Liver (tissue), 9 donors: ENCODE data around the gene NR3C1. TPM values are rescaled to one million over a fixed set of nuclear protein-coding genes. Genes with fewer than 3 reads are reported as not detected.

Source experiments
- DNase-seq: peaks from one replicate; pipeline ENCODE4 v3.0.0-alpha.2; 2017; ENCODE audit warnings: low spot score
- H3K27ac ChIP-seq, 2 donors: one replicate each; pipeline ENCODE4 v1.7.0; 2013; ENCODE audit warnings: inconsistent platforms in 2 of 2, low read length in 2 of 2, control low read depth in 1 of 2, low read depth in 1 of 2, mild to moderate bottlenecking in 1 of 2
- H3K27me3 ChIP-seq, 4 donors: one replicate each; pipeline versions ENCODE4 v1.6.1 to v1.7.0; 2013; ENCODE audit warnings: low read length in 3 of 4, inconsistent platforms in 1 of 4, mild to moderate bottlenecking in 1 of 4, moderate library complexity in 1 of 4; ENCODE audit not compliant: control insufficient read depth in 4 of 4, insufficient read depth in 4 of 4
- H3K36me3 ChIP-seq, 4 donors: one replicate each; pipeline versions ENCODE4 v1.6.1 to v1.7.0; 2013; ENCODE audit warnings: low read length in 3 of 4, mild to moderate bottlenecking in 3 of 4, low read depth in 1 of 4, moderate library complexity in 1 of 4; ENCODE audit not compliant: control insufficient read depth in 4 of 4, insufficient read depth in 3 of 4
- H3K4me1 ChIP-seq, 4 donors: one replicate each; pipeline versions ENCODE4 v1.6.1 to v1.7.0; 2013; ENCODE audit warnings: low read length in 3 of 4, mild to moderate bottlenecking in 3 of 4, moderate library complexity in 1 of 4; ENCODE audit not compliant: control insufficient read depth in 4 of 4, insufficient read depth in 4 of 4
- H3K4me3 ChIP-seq, 3 donors: one replicate each; pipeline versions ENCODE4 v1.6.1 to v1.7.0; 2013; ENCODE audit warnings: low read length in 3 of 3, control low read depth in 1 of 3, low read depth in 1 of 3, mild to moderate bottlenecking in 1 of 3
- H3K9ac ChIP-seq, 2 donors: one replicate each; pipeline ENCODE4 v1.7.0; 2013; ENCODE audit warnings: low read length in 2 of 2, mild to moderate bottlenecking in 2 of 2, moderate library complexity in 2 of 2, control low read depth in 1 of 2, low read depth in 1 of 2
- H3K9me3 ChIP-seq, 4 donors: one replicate each; pipeline versions ENCODE4 v1.6.1 to v1.7.0; 2013; ENCODE audit warnings: low read length in 3 of 4; ENCODE audit not compliant: control insufficient read depth in 4 of 4
- CTCF ChIP-seq: fragments of 150-350 bp; IDR thresholded peaks from 2 replicates; pipeline ENCODE4 v1.5.1; 2017; ENCODE audit warnings: improper control_type of control experiment, low read depth, low read length; ENCODE audit not compliant: missing input control
- EGR1 ChIP-seq, 2 donors: IDR thresholded peaks; 2 replicates each; pipeline ENCODE4 v1.6.1; 2016 to 2018; ENCODE audit warnings: antibody characterized with exemption in 2 of 2, low read depth in 2 of 2
- FOXA1 ChIP-seq: IDR thresholded peaks from 2 replicates; pipeline ENCODE4 v1.6.1; 2016; ENCODE audit warnings: antibody characterized with exemption
- FOXA2 ChIP-seq: IDR thresholded peaks from 2 replicates; pipeline ENCODE4 v1.6.1; 2016; ENCODE audit warnings: antibody characterized with exemption
- GABPA ChIP-seq, 2 donors: IDR thresholded peaks in 1 of 2; conservative IDR thresholded peaks in 1 of 2; 2 replicates each; pipeline ENCODE4 v1.6.1; 2016; ENCODE audit warnings: antibody characterized with exemption in 2 of 2, mild to moderate bottlenecking in 1 of 2, moderate library complexity in 1 of 2
- HNF4A ChIP-seq, 2 donors: conservative IDR thresholded peaks; 2 replicates each; pipeline ENCODE4 v1.6.1; 2016; ENCODE audit warnings: antibody characterized with exemption in 2 of 2, mild to moderate bottlenecking in 2 of 2
- HNF4G ChIP-seq: IDR thresholded peaks from 2 replicates; pipeline ENCODE4 v1.6.1; 2016; ENCODE audit warnings: antibody characterized with exemption
- JUND ChIP-seq, 2 donors: IDR thresholded peaks; 2 replicates each; pipeline ENCODE4 v1.6.1; 2016; ENCODE audit warnings: antibody characterized with exemption in 2 of 2
- NR2F2 ChIP-seq: IDR thresholded peaks from 2 replicates; pipeline ENCODE4 v1.6.1; 2016; ENCODE audit warnings: antibody characterized with exemption
- REST ChIP-seq: IDR thresholded peaks from 2 replicates; pipeline ENCODE4 v1.6.1; 2016; ENCODE audit warnings: antibody characterized with exemption, mild to moderate bottlenecking
- RXRA ChIP-seq, 2 donors: IDR thresholded peaks; 2 replicates each; pipeline ENCODE4 v1.6.1; 2017 to 2018; ENCODE audit warnings: antibody characterized with exemption in 2 of 2, mild to moderate bottlenecking in 1 of 2
- SP1 ChIP-seq: IDR thresholded peaks from 2 replicates; pipeline ENCODE4 v1.6.1; 2018; ENCODE audit warnings: antibody characterized with exemption, mild to moderate bottlenecking
- TAF1 ChIP-seq: conservative IDR thresholded peaks from 2 replicates; pipeline ENCODE4 v1.6.1; 2016; ENCODE audit warnings: antibody characterized with exemption, mild to moderate bottlenecking
- ZBTB33 ChIP-seq: IDR thresholded peaks from 2 replicates; pipeline ENCODE4 v1.6.1; 2016; ENCODE audit warnings: antibody characterized with exemption
- WGBS: extraction: QIAGEN DNeasy Blood & Tissue Kit; methylation state at CpG from one replicate; pipeline ENCODE4 v1.1.7; 2013; 5-methylcytosine and 5-hydroxymethylcytosine counted together
- polyA plus RNA-seq, 2 donors: library from polyadenylated mRNA; stranded (reverse) in 1 of 2; unstranded in 1 of 2; fragments of 200-250 nt in 1 of 2; fragments of >200 nt in 1 of 2; fragmentation: Nextera tagmentation in 1 of 2; extraction: Ambion mirVana in 1 of 2; gene quantifications; one replicate each; pipeline versions ENCODE4 v1.2.1 to v1.2.3, GENCODE V29; 2013 to 2015
- total RNA-seq, 2 donors: library from RNA; depleted of rRNA; stranded (reverse); fragments of >200 nt; gene quantifications; one replicate each; pipeline ENCODE4 v1.2.3, GENCODE V29; 2014
- donor health status: healthy.
- donor health status: healthy.
- donor health status: healthy.
- donor health status: healthy.
- donor health status: healthy.

The NR3C1 gene
- total and polyA plus RNA-seq, 4 donors, result 24.5 to 36.4 (median 29.0) TPM

- H3K4me3 ChIP-seq, result no peak overlapping the region
- H3K36me3 ChIP-seq, result peaks cover 0 to 2% (median 0%) of the 10 kb centered on the region in 4 donors
- 87% methylated on average over 5 of the region's 5 CpGs for WGBS
- H3K27ac ChIP-seq, result no peak overlapping the region
- no peaks in the 10 kb centered on the region for H3K9me3 ChIP-seq
- TF ChIP-seq HNF4G, result no peak
- no peak for TF ChIP-seq SP1
- no peak for TF ChIP-seq JUND (IDR thresholded peaks at IDR 0.05)
- no peak for TF ChIP-seq NR2F2
- no peak for TF ChIP-seq RXRA (IDR thresholded peaks at IDR 0.05)
- no peak for TF ChIP-seq GABPA (IDR thresholded peaks at IDR 0.05 in 1 of 2, conservative IDR thresholded peaks at IDR 0.05 in 1 of 2)
- no peak for TF ChIP-seq FOXA1
- no peak for TF ChIP-seq ZBTB33
- TF ChIP-seq TAF1, result no peak
- no peak for TF ChIP-seq CTCF
- TF ChIP-seq REST, result no peak
- no peak for TF ChIP-seq HNF4A (conservative IDR thresholded peaks at IDR 0.05)
- TF ChIP-seq EGR1 (IDR thresholded peaks at IDR 0.05; ENCODE audit: low read depth in 2 of 2), result no peak
- no peaks in the 10 kb centered on the region for H3K27me3 ChIP-seq
- no peak overlapping the region for H3K9ac ChIP-seq
- no peak for DNase-seq
- peaks cover under 1 to 13% (median 3%) of the 10 kb centered on the region in 4 donors for H3K4me1 ChIP-seq
These were observed 26.3 kb downstream of the NR3C1 start for GRCh38 chr5:143376911-143377813.

- H3K9me3 ChIP-seq, result no peaks in the 10 kb centered on the region
- no peak overlapping the region for H3K4me3 ChIP-seq
- no peak for DNase-seq
- 89% methylated on average over 3 of the region's 3 CpGs for WGBS
- H3K27ac ChIP-seq, result no peak overlapping the region
- H3K27me3 ChIP-seq, result no peaks in the 10 kb centered on the region
- TF ChIP-seq FOXA2, result no peak
- no peak for TF ChIP-seq REST
- peaks cover 0 to 2% (median under 1%) of the 10 kb centered on the region in 4 donors for H3K36me3 ChIP-seq
- peaks cover 2 to 17% (median 6%) of the 10 kb centered on the region in 4 donors for H3K4me1 ChIP-seq
- no peak overlapping the region for H3K9ac ChIP-seq
These were observed 27.2 kb downstream of the NR3C1 start for GRCh38 chr5:143376195-143376779.
